Endodermal cell (in vitro differentiated cells): Measurements from ENCODE around the gene NPAS3. TPM values are rescaled to one million over a fixed set of nuclear protein-coding genes. Genes with fewer than 3 reads are reported as not detected.

Experiments used
- DNase-seq: peaks from one replicate; pipeline ENCODE4 v3.0.0-alpha.2; 2017
- H3K27ac ChIP-seq: 2 replicates; pipeline ENCODE4 v1.5.1; 2013; ENCODE audit warnings: mild to moderate bottlenecking, low read depth, low read length, moderate library complexity
- H3K27me3 ChIP-seq: 2 replicates; pipeline ENCODE4 v1.6.1; 2013; ENCODE audit warnings: mild to moderate bottlenecking, low read length, moderate library complexity; ENCODE audit not compliant: insufficient read depth, control insufficient read depth, poor library complexity, severe bottlenecking
- H3K36me3 ChIP-seq: 2 replicates; pipeline ENCODE4 v1.7.0; 2013; ENCODE audit warnings: mild to moderate bottlenecking, low read length, moderate library complexity; ENCODE audit not compliant: control insufficient read depth, insufficient read depth
- H3K4me1 ChIP-seq: one replicate; pipeline ENCODE4 v1.7.0; 2013; ENCODE audit warnings: low read length; ENCODE audit not compliant: control insufficient read depth, insufficient read depth
- H3K4me3 ChIP-seq: 2 replicates; pipeline ENCODE4 v1.5.1; 2013; ENCODE audit warnings: mild to moderate bottlenecking, low read length, moderate library complexity
- H3K9ac ChIP-seq: 2 replicates; pipeline ENCODE4 v1.6.1; 2013; ENCODE audit warnings: mild to moderate bottlenecking, low read length, moderate library complexity; ENCODE audit not compliant: poor library complexity, severe bottlenecking; ENCODE audit errors: extremely low read depth
- H3K9me3 ChIP-seq: 2 replicates; pipeline ENCODE4 v1.6.1; 2013; ENCODE audit warnings: mild to moderate bottlenecking, low read length, moderate library complexity; ENCODE audit not compliant: control insufficient read depth
- H3K27ac Mint-ChIP-seq: 2 replicates; pipeline ENCODE4 v1.8.0; 2020; ENCODE audit warnings: mixed read lengths
- H3K27me3 Mint-ChIP-seq: 2 replicates; pipeline ENCODE4 v1.8.0; 2021; ENCODE audit warnings: mild to moderate bottlenecking, mixed read lengths; ENCODE audit not compliant: insufficient read depth
- H3K36me3 Mint-ChIP-seq: 2 replicates; pipeline ENCODE4 v1.8.0; 2020; ENCODE audit warnings: low read depth, mixed read lengths
- H3K4me1 Mint-ChIP-seq: 2 replicates; pipeline ENCODE4 v1.8.0; 2020; ENCODE audit warnings: mixed read lengths
- H3K4me3 Mint-ChIP-seq: 2 replicates; pipeline ENCODE4 v1.8.0; 2020; ENCODE audit warnings: mild to moderate bottlenecking, moderate library complexity, mixed read lengths
- H3K9me3 Mint-ChIP-seq: 2 replicates; pipeline ENCODE4 v1.8.0; 2020; ENCODE audit warnings: mild to moderate bottlenecking, mixed read lengths
- WGBS, 2 experiments: methylation state at CpG; one replicate each; pipeline versions ENCODE4 v1.1.5 to v1.1.7; 2013; ENCODE audit warnings: missing lambda C conversion rate in 2 of 2, mixed read lengths in 1 of 2; ENCODE audit not compliant: insufficient coverage in 1 of 2, insufficient read length in 1 of 2; 5-methylcytosine and 5-hydroxymethylcytosine counted together
- total RNA-seq, 2 donors: library from RNA; stranded (reverse); fragmentation: NEBNext Ultra II Directional in 1 of 2; extraction: Animal tissue kit (Norgen Biotek cat#: 25700) in 1 of 2; gene quantifications; 2 replicates in 1 of 2; 3 replicates in 1 of 2; pipeline ENCODE4 v1.2.1, GENCODE V29; 2021
- TF ChIP-seq, protein P1 (sequence below): fragments of 200-600 bp; sonication (generic); conservative IDR thresholded peaks from 2 replicates; pipeline ENCODE4 v1.5.0; 2021; ENCODE audit warnings: antibody characterized with exemption, mild to moderate bottlenecking

NPAS3 gene
- total RNA-seq, 2 donors from 2014 or later = 1.4 to 1.6 TPM

DNA sequence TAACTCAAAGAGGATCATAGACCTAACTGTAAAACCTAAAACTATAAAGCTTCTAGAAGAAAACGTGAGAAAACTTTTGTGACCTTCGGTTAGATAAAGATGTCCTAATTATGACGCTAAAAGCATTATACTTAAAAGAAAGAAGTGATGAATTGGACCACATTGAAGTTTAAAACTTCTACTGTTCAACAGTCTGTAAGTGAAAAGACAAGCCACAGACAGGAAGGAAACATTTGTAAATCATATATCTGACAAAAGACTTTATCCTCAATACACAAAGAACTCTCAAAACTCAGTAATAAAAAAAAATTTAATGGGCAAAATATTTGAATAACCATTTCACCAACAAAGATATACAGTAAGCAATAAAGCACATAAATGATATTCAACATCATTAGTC, 667.9 kb downstream of the NPAS3 start:
- Mint-ChIP-seq H3K9me3 (no peaks in the 10 kb centered on the region), H3K27ac (no peak overlapping the region), H3K4me1 (peaks cover 7% of the 10 kb centered on the region), H3K36me3 (no peaks in the 10 kb centered on the region), H3K4me3 (no peak overlapping the region), H3K27me3 (peaks cover 6% of the 10 kb centered on the region)
- DNase-seq = no peak
- Histone ChIP-seq H3K9ac (no peak overlapping the region), H3K4me1 (no peaks in the 10 kb centered on the region), H3K27me3 (peaks cover 16% of the 10 kb centered on the region), H3K27ac (no peak overlapping the region), H3K36me3 (no peaks in the 10 kb centered on the region), H3K9me3 (no peaks in the 10 kb centered on the region), H3K4me3 (no peak overlapping the region)
- WGBS, 2 experiments = 87 to 94% methylated on average over 3 of the region's 3 CpGs
- TF ChIP-seq, protein P1, sequence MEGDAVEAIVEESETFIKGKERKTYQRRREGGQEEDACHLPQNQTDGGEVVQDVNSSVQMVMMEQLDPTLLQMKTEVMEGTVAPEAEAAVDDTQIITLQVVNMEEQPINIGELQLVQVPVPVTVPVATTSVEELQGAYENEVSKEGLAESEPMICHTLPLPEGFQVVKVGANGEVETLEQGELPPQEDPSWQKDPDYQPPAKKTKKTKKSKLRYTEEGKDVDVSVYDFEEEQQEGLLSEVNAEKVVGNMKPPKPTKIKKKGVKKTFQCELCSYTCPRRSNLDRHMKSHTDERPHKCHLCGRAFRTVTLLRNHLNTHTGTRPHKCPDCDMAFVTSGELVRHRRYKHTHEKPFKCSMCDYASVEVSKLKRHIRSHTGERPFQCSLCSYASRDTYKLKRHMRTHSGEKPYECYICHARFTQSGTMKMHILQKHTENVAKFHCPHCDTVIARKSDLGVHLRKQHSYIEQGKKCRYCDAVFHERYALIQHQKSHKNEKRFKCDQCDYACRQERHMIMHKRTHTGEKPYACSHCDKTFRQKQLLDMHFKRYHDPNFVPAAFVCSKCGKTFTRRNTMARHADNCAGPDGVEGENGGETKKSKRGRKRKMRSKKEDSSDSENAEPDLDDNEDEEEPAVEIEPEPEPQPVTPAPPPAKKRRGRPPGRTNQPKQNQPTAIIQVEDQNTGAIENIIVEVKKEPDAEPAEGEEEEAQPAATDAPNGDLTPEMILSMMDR = no peak

- no peaks in the 10 kb centered on the region for H3K36me3 Mint-ChIP-seq
- Histone ChIP-seq H3K9me3 (no peaks in the 10 kb centered on the region), H3K27me3 (peaks cover 23% of the 10 kb centered on the region), H3K4me3 (no peak overlapping the region), H3K9ac (no peak overlapping the region), H3K27ac (no peak overlapping the region), H3K36me3 (no peaks in the 10 kb centered on the region), H3K4me1 (no peaks in the 10 kb centered on the region)
- TF ChIP-seq, protein P1 = no peak
- no peak for DNase-seq
- no peak overlapping the region for H3K27ac Mint-ChIP-seq
- no peak overlapping the region for H3K4me3 Mint-ChIP-seq
- H3K27me3 Mint-ChIP-seq = peaks cover 21% of the 10 kb centered on the region
- H3K9me3 Mint-ChIP-seq = no peaks in the 10 kb centered on the region
- peaks cover 7% of the 10 kb centered on the region for H3K4me1 Mint-ChIP-seq
- WGBS, 2 experiments = 87 to 89% methylated on average over 4 to 6 of the region's 6 CpGs
Measured at GRCh38 chr14:33609582-33609981, 670.9 kb downstream of the NPAS3 start.

DNA sequence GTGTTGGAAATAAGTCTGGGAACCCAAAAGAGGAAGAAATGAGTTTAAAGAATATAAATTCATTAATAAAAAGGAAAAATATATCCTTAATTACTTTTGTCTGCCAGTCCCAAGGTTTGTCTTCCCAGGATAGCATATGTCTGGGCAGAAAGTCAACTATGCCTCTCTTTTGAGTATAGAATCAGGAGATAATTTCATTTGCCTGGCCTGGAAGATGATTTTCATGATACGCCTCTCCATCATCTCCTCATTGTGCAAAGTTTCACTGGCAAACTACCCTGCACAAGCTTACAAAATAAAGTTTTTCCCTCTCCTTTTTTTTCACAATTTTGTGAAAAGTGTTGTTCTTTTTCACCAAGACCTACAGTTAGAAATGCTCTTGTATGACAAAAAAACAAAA, 671.4 kb downstream of the NPAS3 start:
- H3K4me1 ChIP-seq = no peaks in the 10 kb centered on the region
- Mint-ChIP-seq H3K27me3 (peaks cover 24% of the 10 kb centered on the region), H3K9me3 (no peaks in the 10 kb centered on the region), H3K4me1 (peaks cover 7% of the 10 kb centered on the region), H3K4me3 (no peak overlapping the region), H3K36me3 (no peaks in the 10 kb centered on the region), H3K27ac (no peak overlapping the region)
- no peak for DNase-seq
- no peaks in the 10 kb centered on the region for H3K9me3 ChIP-seq
- H3K4me3 ChIP-seq = no peak overlapping the region
- H3K9ac ChIP-seq = no peak overlapping the region
- no peaks in the 10 kb centered on the region for H3K36me3 ChIP-seq
- peaks cover 26% of the 10 kb centered on the region for H3K27me3 ChIP-seq
- WGBS, 2 experiments = 95 to 100% methylated on average over 1 of the region's 1 CpG
- H3K27ac ChIP-seq = no peak overlapping the region
- TF ChIP-seq, protein P1 = no peak
